Measurements from ENCODE around the gene TMEM209.
"Not testable (repeated sequence)": the region's sequence is repeated elsewhere in the genome, so short reads cannot be mapped to it uniquely, and the experiment has no call there.

TMEM209 gene

DNA sequence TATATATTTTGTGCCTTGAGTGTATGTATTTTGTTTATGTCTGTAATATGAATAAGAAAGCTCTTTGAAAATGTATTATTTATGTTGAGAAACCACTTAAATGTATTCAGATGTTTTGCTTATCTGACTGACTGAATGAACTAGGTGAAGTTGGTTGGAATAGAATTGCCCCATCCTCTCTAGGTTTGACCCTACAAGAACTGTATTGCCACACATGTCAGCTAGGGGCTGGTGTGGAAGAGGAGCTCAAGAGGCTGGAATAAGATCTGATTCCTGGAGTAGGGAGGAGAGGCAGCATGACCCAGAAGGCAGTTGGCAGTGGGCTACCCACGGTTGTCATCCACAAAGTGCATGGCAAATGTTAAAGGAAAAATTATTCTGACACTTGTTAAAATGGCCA is 11.5 kb upstream of the TMEM209 start:
- no peak for DNase-seq

DNA sequence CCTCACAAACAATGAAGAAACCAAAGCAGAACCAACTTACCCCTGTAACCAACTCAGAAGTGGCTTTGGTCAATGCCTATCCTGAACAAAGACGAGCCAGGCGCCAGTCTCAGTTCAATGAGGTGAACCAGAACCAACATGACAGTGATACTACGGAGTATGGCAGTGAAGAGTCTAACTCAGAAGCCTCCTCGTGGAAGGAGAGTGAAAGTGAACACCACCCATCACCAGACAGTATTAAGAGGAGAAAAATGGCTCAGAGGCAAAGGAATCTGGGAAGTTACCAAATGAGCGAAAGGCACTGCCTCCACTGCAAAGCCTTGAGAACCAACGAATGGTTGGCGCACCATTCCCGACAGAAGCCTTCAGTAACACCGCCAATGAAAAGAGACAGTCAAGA is 10.8 kb upstream of the TMEM209 start:
- DNase-seq = no peak

DNA sequence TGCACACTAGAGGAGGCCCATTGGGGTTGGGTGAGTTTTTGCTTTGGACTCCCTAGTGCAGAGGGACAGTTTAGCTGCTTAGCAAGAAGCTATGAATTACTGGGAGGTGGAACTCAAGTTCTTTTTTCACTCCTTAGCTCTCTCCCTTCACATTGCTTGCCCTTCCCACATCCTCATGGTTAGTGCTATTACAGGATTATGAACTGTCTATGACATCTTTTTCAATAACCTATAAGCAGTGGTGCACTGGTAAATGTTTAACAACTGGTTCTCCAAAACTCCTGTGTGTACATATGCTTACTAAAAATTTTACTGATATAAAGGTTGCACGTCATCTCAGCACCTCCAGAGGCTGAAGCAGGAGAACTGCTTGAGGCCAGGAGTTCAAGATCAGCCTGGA is 8.6 kb upstream of the TMEM209 start:
- DNase-seq = no peak

DNA sequence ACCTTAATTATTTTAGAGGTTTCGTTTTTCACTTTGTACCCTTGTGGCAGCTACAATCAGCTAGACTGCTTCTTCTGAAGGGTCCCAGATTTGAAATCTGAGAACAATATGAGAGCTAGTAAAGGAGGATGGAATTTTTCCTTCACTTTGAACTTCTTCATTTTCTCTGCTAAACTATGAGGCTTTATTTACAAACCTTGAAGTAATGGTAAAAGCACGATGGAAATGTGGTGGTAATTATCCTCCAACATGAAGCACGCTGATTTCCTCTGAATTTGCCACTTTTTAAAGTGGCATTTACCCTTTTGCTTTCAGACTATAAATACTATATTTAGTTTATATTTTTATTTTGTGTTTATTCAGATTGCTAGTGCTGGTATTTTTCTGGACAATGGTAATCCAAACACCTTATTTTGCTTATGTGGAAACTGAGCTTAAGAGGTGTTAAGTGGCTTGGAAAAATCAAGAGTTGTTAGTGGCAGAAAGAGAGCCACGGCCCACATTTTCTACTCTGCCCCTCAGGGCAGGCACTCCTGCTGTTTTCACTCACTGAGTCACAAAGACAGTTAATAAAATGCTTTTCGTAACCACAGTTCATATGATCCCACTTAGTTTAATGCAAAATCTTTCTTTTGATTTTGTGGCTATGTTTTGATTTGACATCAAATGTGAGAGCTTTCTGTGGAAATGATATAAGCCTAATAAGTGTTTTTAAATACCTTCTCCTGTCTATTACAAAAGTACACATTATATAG is 5.2 kb upstream of the TMEM209 start:
- no peak for DNase-seq

DNA sequence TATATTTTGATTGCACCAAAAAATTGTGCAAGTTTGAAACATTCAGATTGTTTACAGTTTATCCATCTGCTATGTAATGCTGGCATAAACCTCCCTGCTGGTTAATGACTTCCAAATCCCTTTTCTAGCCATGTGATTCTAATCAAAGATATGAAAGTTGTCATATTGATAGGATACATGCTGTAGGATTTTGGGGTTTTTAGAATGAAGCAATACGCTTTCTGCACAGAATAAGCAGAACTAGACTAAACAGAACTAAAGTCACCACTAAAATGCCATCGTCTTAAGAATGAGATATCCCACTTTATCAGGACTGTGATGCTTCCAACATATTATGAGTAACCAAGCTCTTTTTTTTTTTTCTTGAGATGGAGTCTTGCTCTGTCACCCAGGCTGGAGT is 3.3 kb upstream of the TMEM209 start:
- no peak for DNase-seq

DNA sequence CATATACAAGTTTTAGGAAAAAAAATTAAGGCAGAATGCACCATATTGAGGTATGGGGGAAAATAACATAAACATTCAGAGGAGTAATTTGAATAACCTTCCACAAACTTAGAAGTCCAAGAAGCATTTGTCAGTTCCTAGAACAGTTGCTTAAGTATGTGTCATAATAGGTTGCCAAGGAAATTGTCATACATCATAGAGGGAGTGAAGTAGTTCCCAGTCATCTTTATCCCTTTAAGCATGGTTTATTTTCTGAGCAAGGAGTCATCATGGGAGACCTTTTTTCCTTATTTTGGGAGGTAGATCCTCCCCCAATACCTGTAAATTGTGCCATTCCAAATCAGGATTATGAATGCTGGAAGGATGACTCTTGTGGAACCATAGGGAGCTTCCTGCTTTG is 2.4 kb upstream of the TMEM209 start, which contains the start of gene SSMEM1:
Gene SSMEM1, plus strand, starts transcription at position 219 of the 400 bp plus-strand sequence. Its CDS starts 51 bp downstream, at position 270.
- no peak for DNase-seq

DNA sequence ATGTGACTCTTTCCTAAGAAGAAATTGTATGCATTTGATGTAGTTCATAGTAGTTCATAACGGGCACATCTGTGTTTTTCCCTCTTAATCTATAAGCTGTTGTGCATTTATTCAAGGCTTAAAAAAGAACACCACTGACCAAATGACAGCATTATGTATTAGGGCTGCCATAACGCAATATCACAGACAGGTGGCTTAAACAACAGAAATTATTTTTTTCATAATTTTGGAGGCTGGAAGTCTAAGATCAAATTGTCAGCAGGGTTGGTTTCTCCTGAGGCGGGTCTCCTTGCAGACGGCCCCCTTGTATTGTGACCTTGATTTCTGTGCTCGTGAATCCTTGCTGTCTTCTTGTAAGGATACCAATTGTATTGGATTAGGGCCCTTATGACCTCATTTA is 1.8 kb upstream of the TMEM209 start:
- no peak for DNase-seq

DNA sequence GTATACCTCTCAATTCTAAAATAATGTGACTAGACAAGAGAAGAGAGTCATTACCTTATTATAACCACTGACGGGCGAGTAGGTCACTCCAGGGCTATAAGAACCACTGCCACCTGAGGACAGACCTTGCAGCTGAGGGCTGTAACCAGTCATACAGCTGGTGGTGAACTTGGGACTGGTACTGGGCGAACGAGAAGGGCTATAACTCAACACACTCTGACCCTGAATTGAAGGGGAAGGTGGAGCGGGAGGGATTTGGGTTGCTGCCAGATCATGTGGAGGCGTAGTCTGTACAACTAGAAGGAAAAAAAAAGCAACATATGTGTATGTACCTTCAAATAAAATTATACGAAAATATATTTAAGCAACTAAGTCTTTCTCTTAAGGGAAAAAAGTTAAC is 3.4 kb downstream of the TMEM209 start:
- DNase-seq = no peak

DNA sequence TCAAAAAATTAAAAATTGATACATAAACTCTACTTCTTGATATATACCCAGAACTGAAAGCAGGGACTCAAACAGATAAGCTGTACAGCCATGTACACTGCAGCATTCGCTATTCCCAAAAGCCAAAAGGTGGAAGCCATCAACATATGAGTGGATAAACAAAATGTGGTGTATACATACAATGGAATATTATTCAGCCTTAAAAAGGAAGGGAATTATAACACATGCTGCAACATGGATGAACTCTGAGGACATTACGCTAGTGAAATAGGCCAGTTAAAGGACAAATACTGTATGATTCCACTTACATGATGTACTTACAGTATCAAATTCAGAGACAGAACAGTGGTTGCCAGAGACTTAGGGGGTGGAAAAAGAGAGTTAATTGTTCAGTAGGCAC is 8.1 kb downstream of the TMEM209 start:
- DNase-seq = no peak

DNA sequence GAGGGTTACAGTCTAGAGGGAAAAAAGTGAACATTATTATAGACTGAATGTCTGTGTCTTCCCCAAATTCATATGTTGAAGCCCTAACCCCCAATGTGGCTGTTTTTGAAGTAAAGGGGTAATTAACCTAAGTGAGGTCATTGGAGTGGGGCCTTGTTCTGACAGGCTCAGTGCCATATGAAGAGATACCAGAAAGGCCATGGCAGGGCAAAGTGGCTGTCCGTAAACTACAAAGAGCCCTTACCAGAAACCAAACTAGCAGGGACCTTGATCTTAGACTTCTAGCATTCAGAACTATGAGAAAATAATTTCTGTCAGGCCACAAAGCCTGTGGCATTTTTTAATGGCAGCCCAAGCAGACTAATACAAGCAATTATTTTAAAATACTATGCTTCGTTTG is 8.7 kb downstream of the TMEM209 start:
- no peak for DNase-seq

DNA sequence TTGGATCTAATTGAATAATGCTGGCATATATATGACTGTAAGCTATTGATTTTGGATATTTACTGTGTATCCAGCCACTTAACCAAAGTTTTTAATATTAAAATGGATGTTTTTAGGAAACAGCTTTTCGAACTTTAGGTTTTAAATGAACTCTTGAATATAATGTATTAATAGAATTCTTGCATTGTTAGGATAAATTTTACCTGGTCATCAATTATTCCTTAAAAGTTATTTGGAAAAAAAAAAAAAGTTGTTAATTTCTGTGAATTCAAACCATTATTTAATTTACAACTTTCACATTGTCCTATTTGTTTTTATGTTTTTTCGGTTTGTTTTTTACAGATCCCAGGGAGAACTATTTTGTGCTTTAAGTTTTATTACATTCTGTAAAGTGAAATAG is 9.8 kb downstream of the TMEM209 start:
- no peak for DNase-seq

DNA sequence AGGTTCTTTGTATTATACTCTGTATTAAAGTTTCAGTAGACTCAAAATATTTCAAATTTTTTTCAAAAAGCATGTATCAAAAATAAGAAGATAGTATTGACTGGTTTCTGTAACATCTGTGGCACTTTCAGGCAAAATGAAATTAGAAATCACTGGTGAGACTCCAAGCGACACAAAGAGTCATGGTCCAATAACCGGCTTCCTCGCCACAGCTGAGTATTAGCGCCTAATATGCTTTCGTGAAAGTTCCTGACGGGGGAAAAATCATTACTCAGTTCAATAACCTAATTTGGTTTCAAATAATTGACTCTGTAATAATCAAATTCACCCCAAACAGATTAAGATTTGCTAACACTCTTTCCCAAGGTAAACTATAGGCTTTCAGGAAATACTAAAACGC is 13.4 kb downstream of the TMEM209 start:
- no peak for DNase-seq

DNA sequence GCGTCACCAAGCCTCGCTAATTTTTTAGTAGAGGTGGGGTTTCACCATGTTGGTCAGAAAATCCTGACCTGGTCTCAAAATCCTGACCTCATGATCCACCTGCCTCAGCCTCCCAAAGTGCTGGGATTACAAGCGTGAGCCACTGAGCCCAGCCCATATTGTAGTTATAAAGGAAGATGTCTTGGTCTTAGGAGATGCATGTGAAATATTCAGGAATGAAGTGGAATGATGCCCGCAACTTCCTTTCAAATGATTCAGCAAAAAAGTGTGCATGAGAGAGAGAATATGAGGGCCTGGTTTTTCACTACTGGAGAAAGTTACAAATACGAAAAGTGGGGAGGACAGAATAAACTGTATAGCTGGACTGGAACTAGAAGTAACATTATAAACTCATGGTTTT is 15.9 kb downstream of the TMEM209 start:
- DNase-seq = no peak

DNA sequence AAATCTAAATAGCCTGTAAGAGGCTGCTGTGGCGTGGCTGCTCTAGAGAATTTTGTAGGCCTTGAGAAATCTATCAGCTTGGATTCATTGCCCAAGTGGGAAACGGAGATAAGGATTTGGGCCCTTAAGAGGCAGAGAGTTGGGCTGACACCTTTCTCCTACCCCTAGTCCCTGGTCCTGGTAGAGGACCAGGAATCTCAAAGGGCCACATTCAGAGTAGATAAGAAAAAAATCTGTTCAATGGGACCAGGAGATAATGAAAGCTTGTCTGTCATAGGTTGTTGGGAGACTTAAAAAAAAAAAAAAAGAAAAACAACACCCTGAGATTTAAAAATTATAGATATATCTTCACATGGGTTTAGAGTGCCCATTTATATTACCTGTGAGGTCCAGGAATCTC is 17.8 kb downstream of the TMEM209 start:
- no peak for DNase-seq

DNA sequence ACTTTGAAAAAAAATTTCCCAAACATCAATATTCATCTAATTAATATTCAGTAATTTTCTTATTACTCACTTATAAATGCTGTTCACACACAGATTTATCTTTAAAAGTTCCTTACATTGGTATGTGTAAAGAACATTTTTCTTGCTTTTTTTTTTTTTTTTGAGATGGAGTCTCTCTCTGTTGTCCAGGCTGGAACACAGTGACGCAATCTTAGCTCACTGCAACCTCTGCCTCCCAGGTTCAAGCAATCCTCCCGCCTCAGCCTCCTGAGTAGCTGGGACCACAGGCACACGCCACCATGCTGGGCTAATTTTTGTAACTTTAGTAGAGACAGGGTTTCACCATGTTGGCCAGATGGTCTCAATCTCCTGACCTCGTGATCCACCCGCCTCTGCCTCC is 20.9 kb downstream of the TMEM209 start:
- DNase-seq = not testable (repeated sequence)

DNA sequence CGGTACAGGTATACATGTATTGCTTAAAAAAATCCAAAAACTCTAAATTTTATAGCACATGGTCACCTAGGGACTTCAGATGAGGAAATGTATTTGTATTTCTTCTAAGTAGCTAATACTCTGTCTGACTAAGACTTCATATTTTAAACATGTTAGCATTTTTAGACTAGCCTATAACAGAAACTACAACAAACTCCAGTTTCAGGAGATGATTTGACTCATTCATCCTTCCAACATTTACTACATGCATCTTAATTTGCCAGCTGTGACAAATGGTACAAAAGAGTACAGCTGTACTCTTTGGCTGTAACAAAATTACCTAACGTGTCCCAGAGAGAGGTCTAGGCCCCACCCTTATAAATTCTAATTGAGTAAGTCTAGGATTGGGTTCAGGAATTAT is 22.2 kb downstream of the TMEM209 start:
- no peak for DNase-seq

DNA sequence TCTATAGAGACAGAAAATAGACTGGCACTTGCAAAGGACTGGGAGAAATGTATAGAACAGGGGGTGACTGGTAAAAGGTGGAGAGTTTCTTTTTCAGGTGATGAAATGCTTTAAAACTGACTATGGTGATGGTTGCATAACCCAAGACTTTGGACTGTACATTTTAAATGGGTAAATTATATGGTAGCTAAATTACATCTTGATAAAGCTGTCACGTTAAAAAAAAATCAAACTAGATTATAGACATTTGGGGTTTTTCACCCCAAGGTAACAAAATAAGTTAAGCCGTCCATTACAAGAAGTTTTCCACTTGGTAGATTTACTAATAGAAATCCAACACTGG is 24.0 kb downstream of the TMEM209 start:
- no peak for DNase-seq

DNA sequence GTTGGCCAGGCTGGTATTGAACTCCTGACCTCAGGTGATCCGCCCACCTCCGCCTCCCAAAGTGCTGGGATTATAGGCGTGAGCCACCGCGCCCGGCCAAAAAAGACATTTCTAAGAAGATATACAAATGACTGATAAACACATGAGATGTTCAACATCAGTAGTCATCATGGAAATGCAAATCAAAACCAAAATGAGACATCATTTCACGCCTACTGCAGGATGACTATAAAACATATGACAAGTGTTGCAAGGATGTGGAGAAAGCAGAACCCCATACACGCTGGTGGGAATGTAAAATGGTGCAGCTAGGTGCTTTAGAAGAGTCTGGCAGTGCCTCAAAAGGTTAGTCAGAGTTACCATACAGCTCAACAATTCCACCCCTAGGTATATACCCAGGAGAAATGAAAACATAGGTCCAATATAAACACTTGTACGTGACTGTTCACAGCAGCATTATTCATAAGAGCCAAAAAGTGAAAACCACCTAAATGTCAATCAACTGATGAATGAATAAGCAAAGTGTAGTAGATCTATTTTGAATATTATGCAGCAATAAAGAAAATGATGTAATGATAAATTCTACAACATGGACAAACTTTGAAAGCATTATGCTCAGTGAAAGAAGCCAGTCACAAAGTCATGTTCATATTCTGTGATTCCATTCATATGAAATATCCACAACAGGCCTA is 24.5 kb downstream of the TMEM209 start:
- no peak for DNase-seq

DNA sequence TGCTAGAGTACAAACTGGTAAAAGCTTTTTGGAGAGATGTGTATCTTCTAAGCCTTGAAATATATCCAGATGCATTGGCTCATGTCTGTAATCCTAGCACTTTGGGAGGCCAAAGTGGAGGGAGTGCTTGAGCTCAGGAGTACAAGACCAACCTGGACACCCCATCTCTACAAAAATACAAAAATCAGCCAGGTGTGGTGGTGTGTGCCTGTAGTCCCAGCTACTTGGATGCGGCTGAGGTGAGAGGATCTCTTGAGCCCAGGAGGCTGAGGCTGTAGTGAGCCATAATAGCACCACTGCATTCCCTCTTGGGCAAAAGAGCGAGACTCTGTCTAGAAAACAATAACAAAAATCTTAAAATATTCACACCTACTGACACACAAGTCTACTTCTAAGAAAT is 25.6 kb downstream of the TMEM209 start:
- no peak for DNase-seq

DNA sequence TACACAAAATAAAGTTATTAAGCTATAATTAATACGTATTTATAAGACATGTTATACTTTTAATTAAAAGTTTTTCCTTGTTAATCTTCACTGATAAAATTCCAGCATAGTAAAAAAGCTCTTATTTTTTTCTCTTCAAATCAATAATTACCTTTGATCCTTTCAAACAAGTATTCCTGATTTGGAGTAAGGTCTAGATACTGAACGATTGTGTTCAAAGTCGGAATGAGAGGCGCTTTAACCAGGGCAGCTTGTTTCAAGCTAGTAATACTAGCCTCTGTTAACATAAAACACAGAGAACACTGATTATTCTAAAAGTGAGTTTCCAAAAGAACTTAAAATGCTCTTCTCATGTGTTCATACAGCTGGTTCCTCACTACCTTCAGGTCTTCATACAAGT is 27.0 kb downstream of the TMEM209 start:
- no peak for DNase-seq

DNA sequence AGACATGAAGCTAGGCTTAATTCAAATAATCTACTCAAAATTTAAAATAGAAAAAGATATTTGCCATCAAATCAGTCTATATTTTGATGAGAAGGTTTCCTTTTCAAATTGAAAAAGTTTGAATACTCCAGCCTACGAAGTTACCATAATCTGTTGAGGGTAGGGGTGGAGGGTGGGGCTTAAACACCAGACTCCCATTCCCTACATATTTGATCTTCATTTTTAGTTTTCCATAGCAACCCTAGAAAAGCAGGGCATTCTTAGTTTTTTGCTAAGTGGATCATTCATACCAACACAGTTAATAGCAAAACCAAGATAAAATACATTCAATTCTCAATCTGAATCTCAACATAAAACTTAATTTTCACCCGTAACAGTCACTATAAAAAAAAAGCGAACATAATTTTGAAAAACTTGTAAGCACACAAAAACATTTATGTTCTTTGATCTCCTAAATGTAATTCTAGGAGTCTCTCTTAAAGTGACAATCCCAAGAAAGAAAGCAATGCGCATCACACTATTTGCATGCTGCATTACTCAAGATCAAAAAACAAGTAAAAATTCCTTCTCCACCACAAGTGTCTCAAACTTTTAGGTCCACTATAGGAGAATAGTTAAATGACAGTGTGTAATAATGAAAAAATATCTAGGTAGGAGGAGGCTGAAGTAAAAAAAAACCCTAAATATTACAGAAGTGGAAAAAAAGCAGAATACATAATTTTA is 30.8 kb downstream of the TMEM209 start:
- DNase-seq = no peak

DNA sequence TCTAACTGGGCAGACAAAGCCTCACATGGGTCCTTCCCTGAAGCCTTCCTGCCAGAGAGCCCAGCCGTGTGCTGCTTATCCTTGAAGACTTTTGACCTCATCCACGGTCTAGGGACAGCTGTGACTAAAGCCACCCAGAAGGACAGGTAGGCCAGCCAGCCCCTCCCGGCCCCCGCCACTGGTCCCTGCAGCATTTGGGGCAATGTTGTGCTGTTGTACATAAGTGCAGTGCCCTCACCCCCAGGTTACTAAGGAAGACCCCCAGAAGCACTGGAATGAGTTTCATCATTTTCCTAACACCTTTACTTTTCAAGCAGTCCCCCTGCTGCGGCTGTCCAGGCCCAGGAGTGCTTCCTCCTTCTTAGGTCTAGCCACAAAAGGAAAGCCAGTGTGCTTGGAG is 43.0 kb downstream of the TMEM209 start:
- DNase-seq = no peak

DNA sequence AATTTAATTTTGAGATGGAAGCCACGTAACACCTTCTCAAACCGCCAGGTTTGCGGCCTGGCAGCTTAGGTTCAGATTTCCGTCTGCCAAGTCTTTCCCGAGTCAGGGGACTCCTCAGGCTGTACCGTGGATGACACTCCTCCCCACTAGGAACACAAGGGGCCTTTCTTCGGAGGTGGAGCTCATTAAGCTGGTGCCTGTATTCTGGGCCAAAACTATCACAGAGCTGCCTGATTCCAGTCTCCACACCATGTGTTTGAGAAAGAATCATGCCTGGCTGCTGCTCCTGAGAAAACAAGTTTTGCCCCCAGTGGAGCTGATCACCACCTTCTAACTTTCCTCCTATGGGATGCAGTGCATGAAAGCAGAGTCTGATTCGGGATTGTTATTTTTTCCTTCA is 44.8 kb downstream of the TMEM209 start:
- DNase-seq = no peak

DNA sequence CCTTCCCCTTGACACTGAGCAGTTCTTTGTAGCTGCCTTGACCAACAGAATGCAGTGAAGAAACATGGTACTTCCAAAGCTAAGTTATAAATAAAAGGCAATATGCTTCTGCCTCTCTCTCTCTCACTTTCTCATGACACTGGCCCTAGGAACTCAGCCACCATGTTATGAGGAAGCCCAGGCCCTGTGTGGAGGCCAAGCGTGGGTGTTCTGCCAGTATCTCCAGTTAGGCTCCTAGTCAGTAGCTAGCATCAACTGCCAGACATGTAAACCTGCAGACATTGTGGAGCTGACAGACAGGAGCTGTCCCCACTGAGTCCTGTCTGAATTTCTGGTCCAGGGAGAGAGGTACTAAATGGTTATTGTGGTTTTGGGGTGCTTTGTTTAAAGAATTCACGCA is 45.2 kb downstream of the TMEM209 start:
- DNase-seq = no peak

Data from CD4-positive, alpha-beta T cell treated with Interleukin-4 for 4 hours (primary cell).